Lower leg skin (tissue), 3 donors: ENCODE results near the gene SLC38A11.

Source experiments
- CTCF ChIP-seq, 3 donors: fragments of 450-650 bp; IDR thresholded peaks; one replicate each; pipeline ENCODE4 v1.5.1; 2016; ENCODE audit warnings: antibody characterized with exemption in 3 of 3, mild to moderate bottlenecking in 3 of 3, moderate library complexity in 2 of 3
- POLR2A ChIP-seq, 2 donors: fragments of 450-650 bp; IDR thresholded peaks; one replicate each; pipeline ENCODE4 v1.6.1; 2016 to 2017; ENCODE audit warnings: antibody characterized with exemption in 2 of 2, mild to moderate bottlenecking in 1 of 2, moderate library complexity in 1 of 2

- TF ChIP-seq CTCF (IDR thresholded peaks at IDR 0.05) (no peak), POLR2A (IDR thresholded peaks at IDR 0.05) (no peak)
Measured at GRCh38 chr2:164868563-164869419, 86.5 kb downstream of the SLC38A11 start.
